Skin epidermis (tissue), 12 donors: ENCODE data around the gene TMEM18.

ENCODE experiments used
- H3K27ac ChIP-seq, 21 experiments: fragments of 200-600 bp; sonication (generic) in 11 of 21; one replicate each; pipeline ENCODE4 v1.5.0; 2020; ENCODE audit warnings: mild to moderate bottlenecking in 3 of 21, inconsistent platforms in 2 of 21, moderate library complexity in 2 of 21
- H3K4me3 ChIP-seq, 7 experiments: fragments of 200-600 bp; sonication (generic) in 2 of 7; one replicate each; pipeline ENCODE4 v1.5.0; 2020; ENCODE audit warnings: inconsistent platforms in 2 of 7, mild to moderate bottlenecking in 2 of 7, moderate library complexity in 1 of 7

Gene TMEM18

GRCh38 chr2:657766-658165, 19.4 kb downstream of the TMEM18 start:
- Histone ChIP-seq H3K27ac (no peak overlapping the region), H3K4me3 (no peak overlapping the region)

GRCh38 chr2:656676-657075, 20.5 kb downstream of the TMEM18 start:
- Histone ChIP-seq H3K4me3 (no peak overlapping the region), H3K27ac (no peak overlapping the region)

- Histone ChIP-seq H3K27ac (no peak overlapping the region), H3K4me3 (no peak overlapping the region)
These were observed 21.6 kb downstream of the TMEM18 start for GRCh38 chr2:655626-656025.

GRCh38 chr2:654896-655295, 22.3 kb downstream of the TMEM18 start:
- H3K27ac ChIP-seq: no peak overlapping the region
- H3K4me3 ChIP-seq: no peak overlapping the region

GRCh38 chr2:653645-654425, 23.4 kb downstream of the TMEM18 start:
- no peak overlapping the region for H3K27ac ChIP-seq
- H3K4me3 ChIP-seq: no peak overlapping the region

- no peak overlapping the region for H3K4me3 ChIP-seq
- no peak overlapping the region for H3K27ac ChIP-seq
These were observed 24.2 kb downstream of the TMEM18 start for GRCh38 chr2:652881-653480.

GRCh38 chr2:651951-652373, 25.2 kb downstream of the TMEM18 start:
- no peak overlapping the region for H3K4me3 ChIP-seq
- no peak overlapping the region for H3K27ac ChIP-seq

GRCh38 chr2:650343-651310, 26.6 kb downstream of the TMEM18 start:
- H3K4me3 ChIP-seq: no peak overlapping the region

GRCh38 chr2:649426-650342, 27.5 kb downstream of the TMEM18 start:
- Histone ChIP-seq H3K27ac (no peak overlapping the region), H3K4me3 (no peak overlapping the region)

More at GRCh38 chr2:650343-651310, 26.6 kb downstream of the TMEM18 start:
- H3K27ac ChIP-seq: no peak overlapping the region

- Histone ChIP-seq H3K4me3 (no peak overlapping the region), H3K27ac (no peak overlapping the region)
These were observed 28.5 kb downstream of the TMEM18 start for GRCh38 chr2:648476-649424.

- Histone ChIP-seq H3K27ac (no peak overlapping the region), H3K4me3 (no peak overlapping the region)
These were observed 29.4 kb downstream of the TMEM18 start for GRCh38 chr2:647691-648231.

- Histone ChIP-seq H3K27ac (no peak overlapping the region), H3K4me3 (no peak overlapping the region)
These were observed 30.1 kb downstream of the TMEM18 start for GRCh38 chr2:647003-647560.

GRCh38 chr2:644871-645270, 32.3 kb downstream of the TMEM18 start:
- H3K4me3 ChIP-seq: no peak overlapping the region
- H3K27ac ChIP-seq: no peak overlapping the region

GRCh38 chr2:643761-644160, 33.4 kb downstream of the TMEM18 start:
- no peak overlapping the region for H3K27ac ChIP-seq
- no peak overlapping the region for H3K4me3 ChIP-seq

- no peak overlapping the region for H3K4me3 ChIP-seq
- no peak overlapping the region for H3K27ac ChIP-seq
These were observed 33.9 kb downstream of the TMEM18 start for GRCh38 chr2:643334-643733.

GRCh38 chr2:641872-642815, 35.1 kb downstream of the TMEM18 start:
- Histone ChIP-seq H3K4me3 (no peak overlapping the region), H3K27ac (no peak overlapping the region)
